OCI-LY3 (cell line): ENCODE measurements around the gene MED8.
"Not testable (repeated sequence)": the region's sequence is repeated elsewhere in the genome, so short reads cannot be mapped to it uniquely, and the experiment has no call there.

Source experiments
- H2AFZ ChIP-seq: fragments of 200-600, 300-600 bp; shearing (Covaris generic); 2 replicates; pipeline ENCODE4 v1.6.0; 2014; ENCODE audit warnings: antibody characterized with exemption, low read depth, low read length
- H3K27ac ChIP-seq: fragments of 200-600, 300-600 bp; sonication (generic); 2 replicates; pipeline ENCODE4 v1.5.1; 2014; ENCODE audit warnings: mild to moderate bottlenecking, low read length, moderate library complexity, mixed read lengths
- H3K27me3 ChIP-seq: fragments of 200-600, 300-600 bp; sonication (generic); 2 replicates; pipeline ENCODE4 v1.6.1; 2014; ENCODE audit warnings: low read depth, low read length, mixed read lengths
- H3K36me3 ChIP-seq: fragments of 200-600, 300-600 bp; sonication (generic); replicated peaks from 2 replicates; pipeline ENCODE3; 2014; ENCODE audit warnings: low read depth, low read length, mixed read lengths
- H3K4me1 ChIP-seq: fragments of 300-600, 200-600 bp; sonication (generic); 2 replicates; pipeline ENCODE4 v1.6.1; 2014; ENCODE audit warnings: low read length, mixed read lengths
- H3K4me2 ChIP-seq: fragments of 200-600, 300-600 bp; sonication (generic); 2 replicates; pipeline ENCODE4 v1.6.1; 2014; ENCODE audit warnings: low read length, mixed read lengths
- H3K4me3 ChIP-seq: fragments of 300-600, 200-600 bp; sonication (generic); 2 replicates; pipeline ENCODE4 v1.5.1; 2014; ENCODE audit warnings: antibody characterized with exemption, mild to moderate bottlenecking, low read length, moderate library complexity
- H3K79me2 ChIP-seq: fragments of 300-600, 200-600 bp; shearing (Covaris generic); 2 replicates; pipeline ENCODE4 v1.6.1; 2014; ENCODE audit warnings: mild to moderate bottlenecking, low read length, mixed read lengths
- H3K9ac ChIP-seq: fragments of 300-600, 200-600 bp; shearing (Covaris generic); 2 replicates; pipeline ENCODE4 v1.6.0; 2014; ENCODE audit warnings: mild to moderate bottlenecking, low read length, moderate library complexity
- H3K9me3 ChIP-seq: fragments of 200-600, 300-600 bp; shearing (Covaris generic); 2 replicates; pipeline ENCODE4 v1.6.1; 2014; ENCODE audit warnings: low read length, mixed read lengths; ENCODE audit not compliant: insufficient read depth
- H4K20me1 ChIP-seq: fragments of 200-600, 300-600 bp; sonication (generic); 2 replicates; pipeline ENCODE4 v1.6.1; 2016; ENCODE audit warnings: low read length, mixed read lengths; ENCODE audit not compliant: insufficient read depth
- EZH2phosphoT487 ChIP-seq: fragments of 200-600 bp; shearing (Covaris generic); IDR thresholded peaks from 2 replicates; pipeline ENCODE4 v1.6.1; 2018; ENCODE audit warnings: antibody characterized with exemption, mixed run types, low read depth
- TF ChIP-seq, protein P1 (sequence below): fragments of 200-600, 300-600 bp; sonication (generic); IDR thresholded peaks from 2 replicates; pipeline ENCODE4 v1.5.1; 2014; ENCODE audit warnings: antibody characterized with exemption, low read length, low read depth

MED8 gene

GRCh38 chr1:43414634-43415223 is 25.1 kb upstream of the MED8 start:
- Histone ChIP-seq H3K27ac (no peak overlapping the region), H3K79me2 (no peaks in the 10 kb centered on the region), H4K20me1 (no peaks in the 10 kb centered on the region), H2AFZ (no peak overlapping the region), H3K9ac (no peak overlapping the region), H3K27me3 (no peaks in the 10 kb centered on the region), H3K4me3 (no peak overlapping the region), H3K36me3 (no peaks in the 10 kb centered on the region), H3K9me3 (no peaks in the 10 kb centered on the region), H3K4me2 (no peak overlapping the region), H3K4me1 (no peaks in the 10 kb centered on the region)
- TF ChIP-seq EZH2phosphoT487 = no peak
- TF ChIP-seq, protein P1, sequence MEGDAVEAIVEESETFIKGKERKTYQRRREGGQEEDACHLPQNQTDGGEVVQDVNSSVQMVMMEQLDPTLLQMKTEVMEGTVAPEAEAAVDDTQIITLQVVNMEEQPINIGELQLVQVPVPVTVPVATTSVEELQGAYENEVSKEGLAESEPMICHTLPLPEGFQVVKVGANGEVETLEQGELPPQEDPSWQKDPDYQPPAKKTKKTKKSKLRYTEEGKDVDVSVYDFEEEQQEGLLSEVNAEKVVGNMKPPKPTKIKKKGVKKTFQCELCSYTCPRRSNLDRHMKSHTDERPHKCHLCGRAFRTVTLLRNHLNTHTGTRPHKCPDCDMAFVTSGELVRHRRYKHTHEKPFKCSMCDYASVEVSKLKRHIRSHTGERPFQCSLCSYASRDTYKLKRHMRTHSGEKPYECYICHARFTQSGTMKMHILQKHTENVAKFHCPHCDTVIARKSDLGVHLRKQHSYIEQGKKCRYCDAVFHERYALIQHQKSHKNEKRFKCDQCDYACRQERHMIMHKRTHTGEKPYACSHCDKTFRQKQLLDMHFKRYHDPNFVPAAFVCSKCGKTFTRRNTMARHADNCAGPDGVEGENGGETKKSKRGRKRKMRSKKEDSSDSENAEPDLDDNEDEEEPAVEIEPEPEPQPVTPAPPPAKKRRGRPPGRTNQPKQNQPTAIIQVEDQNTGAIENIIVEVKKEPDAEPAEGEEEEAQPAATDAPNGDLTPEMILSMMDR = peak; percentile 46

DNA sequence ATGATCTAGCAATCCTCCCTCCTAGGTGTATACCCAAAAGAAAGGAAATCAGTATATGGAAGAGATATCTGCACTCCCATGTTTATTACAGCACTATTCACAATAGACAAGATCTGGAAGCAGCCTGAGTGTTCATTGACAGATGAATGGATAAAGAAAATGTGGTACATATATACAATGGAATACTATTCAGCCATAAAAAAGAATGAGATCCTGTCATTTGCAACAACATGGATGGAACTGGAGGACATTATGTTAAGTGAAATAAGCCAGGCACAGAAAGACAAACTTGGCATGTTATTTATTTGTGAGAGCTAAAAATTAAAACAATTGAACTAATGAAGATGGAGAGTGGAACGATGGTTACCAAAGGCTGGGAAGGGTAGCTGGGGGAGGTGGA is 23.8 kb upstream of the MED8 start:
- H3K4me2 ChIP-seq, H3K27me3 ChIP-seq, H3K4me1 ChIP-seq, H3K4me3 ChIP-seq, H2AFZ ChIP-seq, H3K9ac ChIP-seq, H3K27ac ChIP-seq, H3K79me2 ChIP-seq, H4K20me1 ChIP-seq, H3K36me3 ChIP-seq, H3K9me3 ChIP-seq: not testable (repeated sequence)

GRCh38 chr1:43410571-43410970 is 21.0 kb upstream of the MED8 start:
- Histone ChIP-seq H3K4me1 (no peaks in the 10 kb centered on the region), H3K9ac (no peak overlapping the region), H3K27me3 (no peaks in the 10 kb centered on the region), H3K4me2 (no peak overlapping the region), H3K9me3 (no peaks in the 10 kb centered on the region), H4K20me1 (no peaks in the 10 kb centered on the region), H3K36me3 (peaks cover 3% of the 10 kb centered on the region), H2AFZ (no peak overlapping the region), H3K79me2 (no peaks in the 10 kb centered on the region), H3K27ac (no peak overlapping the region), H3K4me3 (no peak overlapping the region)
- no peak for TF ChIP-seq EZH2phosphoT487
- TF ChIP-seq, protein P1 = no peak

DNA sequence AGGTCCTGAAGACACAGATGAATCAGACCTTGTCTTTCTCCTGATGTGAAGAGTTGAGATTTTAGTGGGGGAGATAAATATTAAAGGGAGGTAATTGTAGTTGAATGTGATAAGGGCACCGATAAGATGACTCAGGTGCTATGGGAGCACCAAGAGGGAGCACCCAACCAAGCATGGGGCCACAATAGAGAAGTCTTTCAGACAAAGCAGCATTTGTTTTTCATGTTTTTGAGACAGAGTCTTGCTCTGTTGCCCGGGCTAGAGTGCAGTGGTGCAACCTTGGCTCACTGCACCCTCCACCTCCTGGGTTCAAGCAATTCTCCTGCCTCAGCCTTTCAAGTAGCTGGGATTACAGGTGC is 16.3 kb upstream of the MED8 start:
- H4K20me1 ChIP-seq = no peaks in the 10 kb centered on the region
- no peak for TF ChIP-seq EZH2phosphoT487
- TF ChIP-seq, protein P1 = no peak
- no peaks in the 10 kb centered on the region for H3K27me3 ChIP-seq
- no peak overlapping the region for H2AFZ ChIP-seq
- no peaks in the 10 kb centered on the region for H3K9me3 ChIP-seq
- no peak overlapping the region for H3K9ac ChIP-seq
- no peak overlapping the region for H3K27ac ChIP-seq
- H3K36me3 ChIP-seq = peaks cover 3% of the 10 kb centered on the region
- H3K79me2 ChIP-seq = no peaks in the 10 kb centered on the region
- H3K4me2 ChIP-seq = no peak overlapping the region
- H3K4me3 ChIP-seq = no peak overlapping the region
- H3K4me1 ChIP-seq = no peaks in the 10 kb centered on the region
